Ishikawa (cell line): ENCODE measurements around the gene IGFL2.

Source experiments
- EP300 ChIP-seq: IDR thresholded peaks from 2 replicates; pipeline ENCODE4 v1.6.1; 2012; ENCODE audit warnings: borderline replicate concordance
- TEAD4 ChIP-seq: IDR thresholded peaks from 2 replicates; pipeline ENCODE4 v1.6.1; 2012
- YY1 ChIP-seq: IDR thresholded peaks from 2 replicates; pipeline ENCODE4 v1.6.1; 2012; ENCODE audit warnings: low read depth
- ZBTB7A ChIP-seq: IDR thresholded peaks from 2 replicates; pipeline ENCODE4 v1.6.1; 2012; ENCODE audit warnings: low read depth
- TF ChIP-seq, protein P1 (sequence below): IDR thresholded peaks from 2 replicates; pipeline ENCODE4 v1.6.1; 2012
- TF ChIP-seq, protein P2 (sequence below): IDR thresholded peaks from 2 replicates; pipeline ENCODE4 v1.6.1; 2012; ENCODE audit warnings: low read depth, mild to moderate bottlenecking

DNA sequence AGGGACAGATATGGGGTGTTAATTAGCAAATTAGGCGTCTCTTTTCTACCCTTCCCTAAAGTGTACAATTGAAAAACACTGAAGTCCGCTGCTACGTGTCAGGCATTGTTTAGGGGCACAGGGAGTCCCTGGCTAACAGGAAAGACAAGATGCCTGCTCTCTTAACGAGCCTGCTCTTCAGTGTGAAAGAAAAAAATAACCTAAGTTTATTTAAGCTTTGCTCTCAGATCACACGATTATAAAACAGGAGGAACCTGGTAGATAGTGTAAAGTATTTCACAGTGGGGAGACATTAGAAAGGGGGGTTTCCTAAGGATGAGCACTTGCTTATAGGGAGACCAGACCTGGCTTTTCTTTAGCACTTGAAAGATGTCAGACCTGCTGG is 38.7 kb downstream of the IGFL2 start:
- no peak for TF ChIP-seq EP300
- TF ChIP-seq TEAD4: no peak
- TF ChIP-seq, protein P1, sequence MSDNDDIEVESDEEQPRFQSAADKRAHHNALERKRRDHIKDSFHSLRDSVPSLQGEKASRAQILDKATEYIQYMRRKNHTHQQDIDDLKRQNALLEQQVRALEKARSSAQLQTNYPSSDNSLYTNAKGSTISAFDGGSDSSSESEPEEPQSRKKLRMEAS: no peak
- TF ChIP-seq YY1: no peak
- TF ChIP-seq ZBTB7A: no peak
- TF ChIP-seq, protein P2, sequence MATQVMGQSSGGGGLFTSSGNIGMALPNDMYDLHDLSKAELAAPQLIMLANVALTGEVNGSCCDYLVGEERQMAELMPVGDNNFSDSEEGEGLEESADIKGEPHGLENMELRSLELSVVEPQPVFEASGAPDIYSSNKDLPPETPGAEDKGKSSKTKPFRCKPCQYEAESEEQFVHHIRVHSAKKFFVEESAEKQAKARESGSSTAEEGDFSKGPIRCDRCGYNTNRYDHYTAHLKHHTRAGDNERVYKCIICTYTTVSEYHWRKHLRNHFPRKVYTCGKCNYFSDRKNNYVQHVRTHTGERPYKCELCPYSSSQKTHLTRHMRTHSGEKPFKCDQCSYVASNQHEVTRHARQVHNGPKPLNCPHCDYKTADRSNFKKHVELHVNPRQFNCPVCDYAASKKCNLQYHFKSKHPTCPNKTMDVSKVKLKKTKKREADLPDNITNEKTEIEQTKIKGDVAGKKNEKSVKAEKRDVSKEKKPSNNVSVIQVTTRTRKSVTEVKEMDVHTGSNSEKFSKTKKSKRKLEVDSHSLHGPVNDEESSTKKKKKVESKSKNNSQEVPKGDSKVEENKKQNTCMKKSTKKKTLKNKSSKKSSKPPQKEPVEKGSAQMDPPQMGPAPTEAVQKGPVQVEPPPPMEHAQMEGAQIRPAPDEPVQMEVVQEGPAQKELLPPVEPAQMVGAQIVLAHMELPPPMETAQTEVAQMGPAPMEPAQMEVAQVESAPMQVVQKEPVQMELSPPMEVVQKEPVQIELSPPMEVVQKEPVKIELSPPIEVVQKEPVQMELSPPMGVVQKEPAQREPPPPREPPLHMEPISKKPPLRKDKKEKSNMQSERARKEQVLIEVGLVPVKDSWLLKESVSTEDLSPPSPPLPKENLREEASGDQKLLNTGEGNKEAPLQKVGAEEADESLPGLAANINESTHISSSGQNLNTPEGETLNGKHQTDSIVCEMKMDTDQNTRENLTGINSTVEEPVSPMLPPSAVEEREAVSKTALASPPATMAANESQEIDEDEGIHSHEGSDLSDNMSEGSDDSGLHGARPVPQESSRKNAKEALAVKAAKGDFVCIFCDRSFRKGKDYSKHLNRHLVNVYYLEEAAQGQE: no peak
